HG03095 (cell line): ENCODE measurements around the gene SMC3.
"Not testable (repeated sequence)": the region's sequence is repeated elsewhere in the genome, so short reads cannot be mapped to it uniquely, and the experiment has no call there.

Experiments
- ATAC-seq: cut with Tn5 transposase; IDR thresholded peaks from one replicate; pipeline ENCODE4 v1.9.1; 2021; ENCODE audit warnings: moderate library complexity; ENCODE audit not compliant: unreplicated experiment

SMC3 gene

GRCh38 chr10:110576220-110576619 lies 8.7 kb downstream of the SMC3 start:
- no peak for ATAC-seq

- ATAC-seq = no peak
Observed at GRCh38 chr10:110577056-110577455, 9.6 kb downstream of the SMC3 start.

GRCh38 chr10:110584006-110584405 lies 16.5 kb downstream of the SMC3 start:
- ATAC-seq = no peak

- ATAC-seq = no peak
Observed at GRCh38 chr10:110591760-110592159, 24.3 kb downstream of the SMC3 start.

GRCh38 chr10:110597476-110597875 lies 30.0 kb downstream of the SMC3 start:
- no peak for ATAC-seq

GRCh38 chr10:110600487-110601101 lies 33.1 kb downstream of the SMC3 start:
- peak; percentile 66 for ATAC-seq

GRCh38 chr10:110601581-110601980 lies 34.1 kb downstream of the SMC3 start:
- ATAC-seq = no peak

GRCh38 chr10:110608087-110608486 lies 40.6 kb downstream of the SMC3 start:
- no peak for ATAC-seq

GRCh38 chr10:110609605-110610004 lies 42.1 kb downstream of the SMC3 start:
- no peak for ATAC-seq

- ATAC-seq = no peak
Observed at GRCh38 chr10:110610308-110610774, 42.8 kb downstream of the SMC3 start.

GRCh38 chr10:110610781-110611180 lies 43.3 kb downstream of the SMC3 start:
- ATAC-seq = not testable (repeated sequence)

GRCh38 chr10:110612087-110612486 lies 44.6 kb downstream of the SMC3 start:
- no peak for ATAC-seq

- ATAC-seq = no peak
Observed at GRCh38 chr10:110612629-110613028, 45.1 kb downstream of the SMC3 start.

GRCh38 chr10:110613341-110613995 lies 46.0 kb downstream of the SMC3 start:
- no peak for ATAC-seq

- ATAC-seq = peak; percentile 44
Observed at GRCh38 chr10:110613996-110614495, 46.6 kb downstream of the SMC3 start.

- ATAC-seq = no peak
Observed at GRCh38 chr10:110615057-110615747, 47.7 kb downstream of the SMC3 start.

- no peak for ATAC-seq
Observed at GRCh38 chr10:110616493-110617033, 49.1 kb downstream of the SMC3 start.

GRCh38 chr10:110617425-110618229 lies 50.1 kb downstream of the SMC3 start:
- no peak for ATAC-seq

- ATAC-seq = no peak
Observed at GRCh38 chr10:110618230-110618610, 50.7 kb downstream of the SMC3 start.

- ATAC-seq = no peak
Observed at GRCh38 chr10:110619514-110620397, 52.3 kb downstream of the SMC3 start.
